Trophoblast cell (in vitro differentiated cells and primary cell): Measurements from ENCODE around the gene ZNF354B. TPM values are rescaled to one million over a fixed set of nuclear protein-coding genes. Genes with fewer than 3 reads are reported as not detected.

Source experiments
- DNase-seq, 2 donors: peaks; one replicate each; pipeline ENCODE4 v3.0.0-alpha.2; 2016
- H2AFZ ChIP-seq: 2 replicates; pipeline ENCODE4 v1.6.1; 2013; ENCODE audit warnings: low read length, moderate library complexity, mild to moderate bottlenecking; ENCODE audit not compliant: insufficient read depth, poor library complexity
- H2AK5ac ChIP-seq: 2 replicates; pipeline ENCODE4 v1.6.1; 2013; ENCODE audit warnings: mild to moderate bottlenecking, low read length
- H2BK120ac ChIP-seq: 2 replicates; pipeline ENCODE4 v1.6.1; 2013; ENCODE audit warnings: low read length, mild to moderate bottlenecking, moderate library complexity; ENCODE audit not compliant: insufficient read depth, poor library complexity
- H2BK12ac ChIP-seq: 2 replicates; pipeline ENCODE4 v1.6.1; 2013; ENCODE audit warnings: mild to moderate bottlenecking, low read length, moderate library complexity
- H2BK5ac ChIP-seq: 2 replicates; pipeline ENCODE4 v1.6.1; 2013; ENCODE audit warnings: low read length, low read depth, moderate library complexity, mild to moderate bottlenecking; ENCODE audit not compliant: poor library complexity
- H3K14ac ChIP-seq: 2 replicates; pipeline ENCODE4 v1.6.1; 2013; ENCODE audit warnings: mild to moderate bottlenecking, low read length
- H3K18ac ChIP-seq: 2 replicates; pipeline ENCODE4 v1.6.1; 2013; ENCODE audit warnings: mild to moderate bottlenecking, low read length
- H3K23ac ChIP-seq: 2 replicates; pipeline ENCODE4 v1.6.1; 2013; ENCODE audit warnings: low read length
- H3K27ac ChIP-seq: 2 replicates; pipeline ENCODE4 v1.5.1; 2013; ENCODE audit warnings: low read depth, mild to moderate bottlenecking, inconsistent platforms, low read length, moderate library complexity
- H3K27me3 ChIP-seq: 2 replicates; pipeline ENCODE4 v1.6.1; 2013; ENCODE audit warnings: inconsistent platforms, mild to moderate bottlenecking, low read length, moderate library complexity; ENCODE audit not compliant: insufficient read depth
- H3K36me3 ChIP-seq, 2 experiments: 1 replicate in 1 of 2; 2 replicates in 1 of 2; pipeline ENCODE4 v1.6.1; 2013; ENCODE audit warnings: low read length in 2 of 2, mild to moderate bottlenecking in 2 of 2, moderate library complexity in 1 of 2; ENCODE audit not compliant: insufficient read depth in 2 of 2, control insufficient read depth in 1 of 2
- H3K4ac ChIP-seq: 2 replicates; pipeline ENCODE4 v1.6.1; 2013; ENCODE audit warnings: low read depth, mild to moderate bottlenecking, low read length, moderate library complexity
- H3K4me1 ChIP-seq, 2 experiments: 1 replicate in 1 of 2; 2 replicates in 1 of 2; pipeline ENCODE4 v1.6.1; 2013; ENCODE audit warnings: low read length in 2 of 2, mild to moderate bottlenecking in 2 of 2, moderate library complexity in 1 of 2; ENCODE audit not compliant: insufficient read depth in 2 of 2, control insufficient read depth in 1 of 2
- H3K4me2 ChIP-seq: 2 replicates; pipeline ENCODE4 v1.6.1; 2013; ENCODE audit warnings: inconsistent platforms, mild to moderate bottlenecking, low read length, moderate library complexity
- H3K4me3 ChIP-seq: 2 replicates; pipeline ENCODE4 v1.5.1; 2013; ENCODE audit warnings: mild to moderate bottlenecking, low read depth, low read length, inconsistent platforms
- H3K79me1 ChIP-seq: one replicate; pipeline ENCODE4 v1.6.1; 2013; ENCODE audit warnings: low read length
- H3K79me2 ChIP-seq: 2 replicates; pipeline ENCODE4 v1.6.1; 2013; ENCODE audit warnings: low read length, mild to moderate bottlenecking; ENCODE audit not compliant: control insufficient read depth, insufficient read depth, poor library complexity
- H3K9ac ChIP-seq: 2 replicates; pipeline ENCODE4 v1.6.1; 2013; ENCODE audit warnings: mild to moderate bottlenecking, low read length
- H3K9me3 ChIP-seq: 2 replicates; pipeline ENCODE4 v1.6.1; 2013; ENCODE audit warnings: low read depth, mild to moderate bottlenecking, control low read depth, inconsistent platforms, low read length; ENCODE audit not compliant: insufficient read depth
- H4K12ac ChIP-seq: 2 replicates; pipeline ENCODE4 v1.6.1; 2013; ENCODE audit warnings: low read depth, mild to moderate bottlenecking, low read length, moderate library complexity
- H4K8ac ChIP-seq: 2 replicates; pipeline ENCODE4 v1.6.1; 2013; ENCODE audit warnings: low read depth, mild to moderate bottlenecking, low read length, moderate library complexity
- H4K91ac ChIP-seq: one replicate; pipeline ENCODE4 v1.6.1; 2013; ENCODE audit warnings: low read depth, mild to moderate bottlenecking, low read length, moderate library complexity
- WGBS: extraction: QIAGEN DNeasy Blood & Tissue Kit; methylation state at CpG from one replicate; pipeline ENCODE4 v1.1.7; 2013; ENCODE audit warnings: missing lambda C conversion rate; ENCODE audit not compliant: insufficient read length, insufficient coverage; ENCODE audit errors: extremely low coverage; 5-methylcytosine and 5-hydroxymethylcytosine counted together
- polyA plus RNA-seq: library from polyadenylated mRNA; stranded (reverse); fragments of 200-250 nt; gene quantifications from 2 replicates; pipeline ENCODE4 v1.2.3, GENCODE V29; 2013

The ZNF354B gene
- polyA plus RNA-seq: 12.3 and 12.7 TPM in 2 replicates

GRCh38 chr5:178859625-178860521 lies at the start of gene ZNF354B:
ZNF354B (plus strand) TSS chr5:178859953; CDS start chr5:178861048, 1,095 bp downstream.
- WGBS: no CpG with 5 or more reads among the region's 86 CpGs

GRCh38 chr5:178817506-178817905 lies 42.2 kb upstream of the ZNF354B start:
- WGBS: no CpG with 5 or more reads among the region's 8 CpGs
- no peak overlapping the region for H4K8ac ChIP-seq
- no peak overlapping the region for H2BK120ac ChIP-seq
- peak overlapping the region; percentile 61 for H3K23ac ChIP-seq
- H3K9me3 ChIP-seq: peaks cover 12% of the 10 kb centered on the region
- no peak overlapping the region for H2BK12ac ChIP-seq
- H3K79me2 ChIP-seq: no peaks in the 10 kb centered on the region
- no peak overlapping the region for H3K4ac ChIP-seq
- H3K36me3 ChIP-seq: no peaks in the 10 kb centered on the region
- H3K4me3 ChIP-seq: no peak overlapping the region
- H4K91ac ChIP-seq: no peak overlapping the region
- no peak for DNase-seq
- H2AFZ ChIP-seq: no peak overlapping the region
- H3K4me2 ChIP-seq: no peak overlapping the region
- no peak overlapping the region for H2AK5ac ChIP-seq
- H4K12ac ChIP-seq: no peak overlapping the region
- no peak overlapping the region for H3K18ac ChIP-seq
- no peaks in the 10 kb centered on the region for H3K27me3 ChIP-seq
- no peaks in the 10 kb centered on the region for H3K79me1 ChIP-seq
- no peaks in the 10 kb centered on the region for H3K4me1 ChIP-seq
- no peak overlapping the region for H2BK5ac ChIP-seq
- H3K27ac ChIP-seq: no peak overlapping the region
- no peak overlapping the region for H3K9ac ChIP-seq
- no peak overlapping the region for H3K14ac ChIP-seq

More at GRCh38 chr5:178859625-178860521, at the start of gene ZNF354B:
- Histone ChIP-seq H4K12ac (peak within 1 kb of the TSS; percentile 54), H3K23ac (no peak within 1 kb of the TSS), H2BK120ac (peak within 1 kb of the TSS; percentile 76), H4K91ac (peak within 1 kb of the TSS; percentile 67), H3K4ac (peak within 1 kb of the TSS; percentile 57), H3K18ac (peak within 1 kb of the TSS; percentile 82), H3K14ac (peak within 1 kb of the TSS; percentile 41), H4K8ac (peak within 1 kb of the TSS; percentile 89), H2BK5ac (peak within 1 kb of the TSS; percentile 11), H2AK5ac (no peak within 1 kb of the TSS), H3K79me1 (peaks cover 7% of the 10 kb centered on the region), H3K36me3 (peaks cover 2 to 8% of the 10 kb centered on the region in 2 experiments), H3K27ac (peak within 1 kb of the TSS; percentile 66), H3K4me1 (peaks cover 0 to 7% of the 10 kb centered on the region in 2 experiments), H3K9me3 (no peaks in the 10 kb centered on the region), H2BK12ac (no peak within 1 kb of the TSS), H3K4me3 (peak within 1 kb of the TSS; percentile 91), H3K27me3 (no peaks in the 10 kb centered on the region), H3K79me2 (peaks cover 2% of the 10 kb centered on the region), H3K9ac (peak within 1 kb of the TSS; percentile 62), H2AFZ (peak within 1 kb of the TSS; percentile 26), H3K4me2 (peak within 1 kb of the TSS; percentile 93)
- peak; percentile 95 to 96 for DNase-seq

DNA sequence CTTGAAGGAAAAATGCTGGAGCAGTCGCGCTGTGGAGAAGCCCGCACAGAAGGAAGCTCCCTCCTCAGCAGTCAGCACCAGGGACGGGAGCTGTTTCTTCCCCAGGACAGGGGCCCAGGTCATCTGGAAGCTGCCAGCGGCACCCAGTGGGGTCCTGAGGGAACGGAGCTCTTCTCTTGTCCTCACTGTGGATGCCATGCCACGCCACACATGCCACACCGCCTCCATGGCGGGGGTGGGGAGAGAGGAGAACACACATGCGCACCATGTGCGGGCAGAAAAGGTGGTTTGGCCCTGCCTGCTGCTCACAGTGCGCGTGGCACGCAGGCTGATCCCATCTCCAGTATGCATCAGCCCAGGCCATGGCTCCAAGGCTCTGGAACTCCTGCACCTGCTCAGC lies 41.7 kb upstream of the ZNF354B start:
- DNase-seq: peak in 1 of 2 donors; percentile 38
- no peaks in the 10 kb centered on the region for H3K27me3 ChIP-seq
- no peak overlapping the region for H2BK12ac ChIP-seq
- H3K79me1 ChIP-seq: no peaks in the 10 kb centered on the region
- H3K9ac ChIP-seq: no peak overlapping the region
- H2AK5ac ChIP-seq: no peak overlapping the region
- no peaks in the 10 kb centered on the region for H3K36me3 ChIP-seq
- no peak overlapping the region for H3K14ac ChIP-seq
- no peak overlapping the region for H4K91ac ChIP-seq
- H3K4me2 ChIP-seq: no peak overlapping the region
- no peak overlapping the region for H3K4ac ChIP-seq
- H3K4me3 ChIP-seq: peak overlapping the region; percentile 20
- H3K4me1 ChIP-seq: no peaks in the 10 kb centered on the region
- no peak overlapping the region for H4K8ac ChIP-seq
- peaks cover 12% of the 10 kb centered on the region for H3K9me3 ChIP-seq
- no peak overlapping the region for H3K23ac ChIP-seq
- no peak overlapping the region for H2BK120ac ChIP-seq
- no peaks in the 10 kb centered on the region for H3K79me2 ChIP-seq
- no peak overlapping the region for H4K12ac ChIP-seq
- H2BK5ac ChIP-seq: no peak overlapping the region
- H2AFZ ChIP-seq: no peak overlapping the region
- no CpG with 5 or more reads among the region's 14 CpGs for WGBS
- H3K18ac ChIP-seq: no peak overlapping the region
- H3K27ac ChIP-seq: no peak overlapping the region

DNA sequence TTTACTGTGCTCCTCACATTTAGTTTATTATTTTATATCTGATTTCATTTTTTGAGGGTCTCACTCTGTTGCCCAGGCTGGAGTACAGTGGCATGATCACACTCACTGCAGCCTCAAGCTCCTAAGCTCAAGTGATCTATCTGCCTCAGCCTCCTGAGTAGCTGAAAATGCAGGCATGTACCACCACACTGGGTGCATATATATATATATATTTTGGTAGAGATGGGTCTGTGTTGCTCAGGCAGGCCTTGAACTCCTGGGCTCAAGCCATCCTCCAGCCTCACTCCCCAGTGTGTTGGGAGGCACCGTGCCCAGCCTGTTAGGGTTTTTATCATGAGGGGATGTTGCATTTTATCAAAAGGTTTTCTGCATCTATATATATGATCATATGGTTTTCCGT lies 39.8 kb upstream of the ZNF354B start:
- Histone ChIP-seq H3K9ac (no peak overlapping the region), H3K4me2 (no peak overlapping the region), H3K79me2 (no peaks in the 10 kb centered on the region), H2BK12ac (no peak overlapping the region), H4K91ac (no peak overlapping the region), H3K18ac (no peak overlapping the region), H3K23ac (no peak overlapping the region), H2BK5ac (no peak overlapping the region), H3K79me1 (no peaks in the 10 kb centered on the region), H3K4ac (no peak overlapping the region), H2AK5ac (no peak overlapping the region), H3K27ac (no peak overlapping the region), H3K14ac (no peak overlapping the region), H3K4me3 (no peak overlapping the region), H3K9me3 (peaks cover 10% of the 10 kb centered on the region), H4K12ac (no peak overlapping the region), H3K36me3 (no peaks in the 10 kb centered on the region), H2BK120ac (no peak overlapping the region), H4K8ac (no peak overlapping the region), H2AFZ (no peak overlapping the region), H3K4me1 (no peaks in the 10 kb centered on the region), H3K27me3 (no peaks in the 10 kb centered on the region)
- no CpG with 5 or more reads among the region's 2 CpGs for WGBS
- DNase-seq: no peak
